Pons (tissue), 1 donor: ENCODE measurements around the gene CNPY1.

Experiments used
- DNase-seq: peaks from one replicate; pipeline ENCODE4 v3.0.0-alpha.2; 2016; ENCODE audit warnings: low spot score

The CNPY1 gene

GRCh38 chr7:155488483-155489127, 57.8 kb downstream of the CNPY1 start:
- no peak for DNase-seq

- DNase-seq, result no peak
Measured at GRCh38 chr7:155487509-155488482, 58.6 kb downstream of the CNPY1 start.

- DNase-seq, result no peak
Measured at GRCh38 chr7:155486783-155487508, 59.4 kb downstream of the CNPY1 start.

- no peak for DNase-seq
Measured at GRCh38 chr7:155484483-155485399, 61.6 kb downstream of the CNPY1 start.

- DNase-seq, result no peak
Measured at GRCh38 chr7:155483868-155484325, 62.5 kb downstream of the CNPY1 start.

- DNase-seq, result no peak
Measured at GRCh38 chr7:155483245-155483644, 63.1 kb downstream of the CNPY1 start.

GRCh38 chr7:155482511-155483183, 63.7 kb downstream of the CNPY1 start:
- DNase-seq, result no peak

GRCh38 chr7:155481764-155482163, 64.6 kb downstream of the CNPY1 start:
- DNase-seq, result no peak

- DNase-seq, result no peak
Measured at GRCh38 chr7:155477476-155477875, 68.9 kb downstream of the CNPY1 start.

- DNase-seq, result no peak
Measured at GRCh38 chr7:155471718-155472117, 74.6 kb downstream of the CNPY1 start.

- no peak for DNase-seq
Measured at GRCh38 chr7:155470686-155471638, 75.4 kb downstream of the CNPY1 start.

GRCh38 chr7:155470186-155470487, 76.2 kb downstream of the CNPY1 start:
- DNase-seq, result no peak

GRCh38 chr7:155469311-155470185, 76.8 kb downstream of the CNPY1 start:
- DNase-seq, result no peak

GRCh38 chr7:155468785-155469148, 77.6 kb downstream of the CNPY1 start:
- DNase-seq, result no peak

- no peak for DNase-seq
Measured at GRCh38 chr7:155467846-155468784, 78.2 kb downstream of the CNPY1 start.

- DNase-seq, result no peak
Measured at GRCh38 chr7:155466814-155467733, 79.3 kb downstream of the CNPY1 start.
